GM12873 (cell line): Measurements from ENCODE around the gene THRB.

Experiments used
- CTCF ChIP-seq: IDR thresholded peaks from 2 replicates; pipeline ENCODE4 v1.5.1; 2012; ENCODE audit warnings: low read depth, mild to moderate bottlenecking, moderate library complexity, low read length, control low read depth; ENCODE audit not compliant: insufficient read depth; ENCODE audit errors: missing control alignments

Gene THRB

GRCh38 chr3:24512564-24513197, 18.0 kb upstream of the THRB start:
- no peak for TF ChIP-seq CTCF

- no peak for TF ChIP-seq CTCF
These were observed 15.5 kb upstream of the THRB start for GRCh38 chr3:24510030-24510648.

GRCh38 chr3:24508423-24508839, 13.8 kb upstream of the THRB start:
- TF ChIP-seq CTCF = no peak

- TF ChIP-seq CTCF = no peak
These were observed 13.2 kb upstream of the THRB start for GRCh38 chr3:24507776-24508422.

- no peak for TF ChIP-seq CTCF
These were observed 12.5 kb upstream of the THRB start for GRCh38 chr3:24506966-24507775.

GRCh38 chr3:24505691-24506550, 11.3 kb upstream of the THRB start:
- no peak for TF ChIP-seq CTCF

- no peak for TF ChIP-seq CTCF
These were observed 10.1 kb upstream of the THRB start for GRCh38 chr3:24504772-24505171.
